ENCODE data around the gene EIF4G3.

GRCh38 chr1:21021311-21021710 is 155.4 kb downstream of the EIF4G3 start:
- no peak for TF ChIP-seq CTCF (IDR thresholded peaks at IDR 0.05)
- no peak for TF ChIP-seq POLR2A (IDR thresholded peaks at IDR 0.05)
